ENCODE results near the gene NKX6-2.

The NKX6-2 gene

DNA sequence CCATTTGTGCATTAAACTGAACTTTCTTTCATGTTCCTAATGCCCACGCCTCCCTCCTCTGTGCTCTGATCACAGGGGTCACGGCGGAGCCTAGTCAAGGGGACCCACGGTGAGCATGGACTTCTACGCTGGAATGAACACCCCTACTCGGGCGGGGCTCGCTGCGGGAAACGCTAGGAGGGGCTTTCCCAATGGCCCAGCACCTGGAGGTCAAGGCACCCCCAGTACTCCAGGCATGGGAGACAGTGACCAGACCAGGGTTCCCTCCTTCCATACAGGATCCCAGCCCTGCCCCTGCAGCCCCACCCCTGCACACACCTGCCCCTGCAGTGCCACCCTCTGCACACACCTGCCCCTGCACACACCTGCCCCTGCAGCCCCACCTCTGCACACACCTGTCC is 27.1 kb upstream of the NKX6-2 start:
- no peak for DNase-seq (ENCODE audit: low spot score)

DNA sequence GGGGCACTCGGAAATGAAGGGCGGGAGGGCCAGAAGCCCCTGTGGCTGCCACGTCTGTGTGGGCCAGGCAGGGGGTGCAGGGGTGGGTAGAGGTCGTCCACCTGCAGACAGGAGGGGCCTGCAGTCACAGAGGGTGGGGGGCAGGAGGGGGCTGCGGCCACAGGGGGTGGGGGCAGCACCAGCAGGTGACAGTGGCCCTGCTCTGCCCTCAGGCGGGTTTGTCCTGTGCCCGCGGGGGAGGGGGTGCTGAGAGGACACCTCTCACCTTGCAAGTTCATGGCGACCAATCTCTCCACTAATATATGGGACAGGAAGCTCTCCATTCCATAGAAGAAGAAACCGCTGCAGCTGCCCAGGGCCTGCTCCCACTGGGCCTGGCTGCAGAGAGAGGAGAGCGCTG is 26.6 kb upstream of the NKX6-2 start:
- DNase-seq (ENCODE audit: low spot score): no peak

DNA sequence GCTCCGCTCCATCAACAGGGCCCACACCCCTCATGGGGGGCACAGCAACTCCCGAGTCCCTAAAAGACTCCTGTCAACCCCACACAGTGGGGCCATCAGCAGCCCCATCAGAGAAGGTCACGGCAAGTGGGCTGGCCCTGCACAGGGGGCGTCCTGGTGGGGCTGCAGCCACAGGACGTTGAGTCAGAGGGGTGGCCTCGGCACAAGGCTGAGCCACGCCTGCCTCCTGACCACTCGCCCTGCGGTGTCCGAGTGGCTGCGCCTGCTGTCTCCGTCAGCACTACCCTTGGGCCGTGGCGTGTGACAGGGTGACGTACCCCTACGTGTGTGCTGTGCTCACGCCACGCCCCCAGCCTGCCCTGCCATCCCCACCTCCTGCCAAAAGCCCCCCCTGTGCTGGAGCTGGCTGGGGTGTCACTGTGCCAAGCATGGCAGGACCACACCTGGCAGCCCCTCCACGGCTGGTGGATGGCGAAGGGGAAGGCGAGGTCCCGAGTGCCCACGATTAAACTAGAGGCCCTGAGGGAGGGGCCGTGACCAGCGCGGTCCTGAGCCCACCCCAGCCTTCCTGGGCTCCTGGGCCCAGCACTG is 26.0 kb upstream of the NKX6-2 start:
- no peak for DNase-seq (ENCODE audit: low spot score)

DNA sequence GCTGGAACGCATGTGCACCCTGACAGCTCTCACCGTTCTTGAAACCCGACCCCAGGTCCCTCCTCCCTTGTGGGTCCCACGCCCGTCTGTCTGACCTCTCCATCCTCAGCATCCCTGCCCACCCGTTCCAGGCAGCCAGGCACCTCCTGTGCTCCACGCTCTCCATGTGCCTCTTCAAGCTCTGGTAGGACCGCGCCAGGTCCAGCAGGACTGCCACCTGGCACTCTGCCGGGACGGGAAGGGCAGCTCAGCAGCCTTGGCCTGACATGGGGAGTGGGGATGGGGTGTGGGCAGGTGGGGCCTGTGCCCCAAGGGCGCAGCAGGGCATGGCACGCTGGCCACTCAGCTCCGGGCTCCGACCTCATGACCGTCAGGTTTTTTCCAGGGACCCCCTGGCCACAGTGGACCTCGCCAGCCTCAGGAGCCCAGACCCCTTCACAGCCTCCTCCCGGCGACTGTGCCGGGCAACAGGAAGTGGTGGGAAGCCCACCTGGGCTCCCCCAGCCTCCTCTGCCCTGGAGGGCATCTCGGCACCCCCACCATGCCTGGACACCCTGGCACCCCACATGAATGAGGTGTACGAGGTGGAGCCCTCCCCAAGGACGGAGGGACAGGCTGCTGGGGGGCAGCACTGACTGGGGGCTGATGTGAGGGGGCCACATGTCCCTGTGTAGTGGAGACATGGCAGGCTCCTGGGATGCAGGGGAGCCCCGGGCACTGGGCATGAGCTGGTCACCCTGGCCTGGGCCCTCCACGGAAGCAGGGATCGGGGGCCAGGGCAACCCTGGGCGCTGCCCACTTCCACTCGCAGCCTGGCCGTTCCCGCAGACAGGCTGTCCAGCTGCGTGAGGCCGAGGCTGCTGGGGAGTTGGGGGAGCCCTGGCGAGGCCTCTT is 25.1 kb upstream of the NKX6-2 start:
- no peak for DNase-seq (ENCODE audit: low spot score)

DNA sequence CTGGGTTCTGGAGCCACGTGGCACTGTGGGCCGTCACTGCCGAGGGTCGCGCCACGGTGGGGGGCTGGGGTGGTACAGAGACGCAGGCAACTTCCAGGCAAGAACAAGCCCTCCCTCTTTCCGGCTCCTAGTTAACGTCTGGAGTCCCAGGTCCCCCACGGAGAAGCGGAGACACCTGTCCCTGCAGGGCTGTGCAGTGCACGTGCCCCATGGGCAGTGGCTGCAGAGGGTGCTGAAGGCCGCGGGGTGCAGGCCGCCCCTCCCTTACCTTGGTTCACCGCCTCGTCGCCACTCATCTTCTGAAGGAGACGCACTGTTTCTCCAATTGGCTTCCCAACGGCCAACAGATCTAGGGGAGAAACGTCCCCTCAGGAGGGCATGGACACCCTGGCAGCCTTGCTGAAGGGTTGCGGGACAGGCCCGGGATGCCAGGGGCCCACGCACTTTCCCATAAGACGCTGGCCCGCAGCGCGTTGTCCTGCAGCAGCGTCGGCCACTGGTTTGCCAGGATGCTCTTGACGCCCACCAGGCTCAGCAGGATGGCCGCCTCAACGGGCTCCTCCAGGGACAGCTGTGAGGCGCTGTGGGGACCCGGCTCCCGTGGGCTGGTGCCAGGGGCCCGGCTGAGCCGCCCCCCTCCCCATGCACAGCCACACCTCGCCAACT is 24.3 kb upstream of the NKX6-2 start:
- no peak for DNase-seq (ENCODE audit: low spot score)

DNA sequence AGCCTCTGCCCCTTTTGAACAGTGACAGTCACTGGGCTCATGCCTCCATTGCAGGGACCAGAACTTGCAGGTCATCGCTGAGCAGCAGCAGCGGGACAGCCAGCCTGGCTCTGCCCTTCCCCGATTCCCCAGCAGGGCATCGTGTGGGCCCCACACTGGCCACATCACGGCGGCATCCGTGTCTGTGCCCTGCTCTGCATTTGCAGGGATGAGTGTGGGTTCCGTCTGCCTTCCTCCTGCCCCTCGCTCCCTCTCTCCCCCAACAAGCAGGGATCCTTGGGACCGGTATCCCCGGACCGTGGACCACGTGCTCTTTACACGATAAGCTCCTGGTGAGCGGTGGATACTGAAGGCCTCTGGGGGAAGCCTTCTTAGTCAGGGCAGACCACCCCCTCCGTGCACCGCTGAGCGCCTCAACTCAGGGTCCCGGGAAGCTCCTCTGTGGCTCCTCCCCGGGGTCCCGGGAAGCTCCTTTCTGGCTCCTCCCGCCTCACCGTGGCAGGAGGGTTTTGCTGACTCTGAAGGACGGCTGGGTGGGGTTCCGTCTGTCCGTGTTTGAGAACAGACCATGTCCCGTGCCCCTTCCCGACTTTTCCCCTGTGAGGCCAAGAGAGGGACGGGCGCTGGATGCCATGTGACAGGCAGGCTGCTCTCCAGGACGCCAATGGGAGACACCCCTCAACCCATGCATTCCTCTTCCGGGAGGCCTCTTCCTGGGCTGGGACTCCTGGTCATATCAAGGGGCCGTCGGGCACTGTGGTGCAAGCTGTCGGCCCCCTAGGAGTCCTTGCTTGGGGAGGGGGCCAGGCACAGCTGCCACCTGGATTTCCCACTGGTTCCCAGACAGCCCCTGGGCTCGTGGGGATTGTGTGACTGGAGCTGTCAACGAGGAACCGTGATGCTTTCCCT is 23.5 kb upstream of the NKX6-2 start:
- DNase-seq (ENCODE audit: low spot score): no peak

DNA sequence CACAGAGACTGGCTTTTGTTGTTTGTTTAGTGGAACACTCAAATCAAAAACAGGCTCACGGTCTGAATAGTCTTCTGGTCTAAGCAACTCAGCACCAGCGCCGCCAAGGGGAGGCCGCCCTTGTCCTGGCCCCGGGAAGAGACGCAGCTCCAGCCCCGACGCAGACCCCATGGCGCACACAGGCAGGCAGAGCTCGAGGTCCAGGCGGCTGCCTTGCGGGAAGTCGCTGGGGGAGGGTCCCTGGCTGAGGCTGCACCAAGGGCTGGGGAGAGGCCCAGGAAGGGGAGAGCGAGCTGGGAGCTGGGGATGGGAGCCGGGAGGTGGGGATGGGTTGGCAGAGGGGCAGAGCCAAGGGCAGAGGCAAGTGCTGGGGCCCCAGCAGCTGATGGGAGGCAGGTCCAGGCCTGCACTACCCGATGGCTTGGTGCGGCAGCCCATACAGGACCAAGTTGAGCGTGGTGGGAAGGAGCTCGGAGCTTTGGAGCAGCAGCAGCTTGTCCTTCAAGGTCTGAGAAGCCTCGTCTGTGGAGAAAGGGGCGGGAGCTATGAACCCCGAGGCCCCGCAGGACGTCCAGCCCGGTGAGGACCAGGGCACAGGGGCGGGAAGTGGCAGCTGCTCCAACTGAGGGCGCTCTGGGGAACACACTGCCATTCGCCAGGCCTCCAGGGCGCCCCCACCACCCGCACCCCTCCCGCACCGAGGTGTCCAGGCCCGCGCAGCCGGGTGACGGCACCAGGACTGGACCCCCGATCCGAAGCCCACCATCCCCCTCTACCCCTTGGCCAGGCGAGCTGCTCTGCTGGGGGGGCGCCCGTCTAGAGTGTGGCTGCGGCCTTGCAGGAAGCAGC is 22.7 kb upstream of the NKX6-2 start:
- DNase-seq (ENCODE audit: low spot score): no peak

DNA sequence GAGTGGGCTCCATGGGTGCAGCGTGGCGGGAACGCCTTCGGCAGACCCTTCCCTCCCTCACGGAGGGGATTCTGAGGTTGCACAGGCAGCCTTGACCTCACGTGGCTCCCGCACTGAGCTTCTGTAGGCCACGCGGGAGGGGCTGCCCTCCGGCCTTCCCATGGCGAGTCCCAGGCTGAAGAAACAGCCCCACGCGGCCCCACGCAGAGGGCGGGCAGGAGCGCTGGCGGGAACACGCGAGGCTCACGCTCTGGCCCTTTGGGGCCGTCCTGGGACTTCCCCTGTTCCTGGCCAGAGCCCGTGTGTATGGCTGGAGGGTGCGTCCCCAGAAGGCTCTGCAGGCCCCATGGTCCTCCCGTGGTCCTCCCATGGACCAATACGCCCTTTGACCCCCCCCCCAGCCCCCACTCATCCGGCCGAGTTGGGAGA is 21.7 kb upstream of the NKX6-2 start:
- DNase-seq (ENCODE audit: low spot score): no peak

DNA sequence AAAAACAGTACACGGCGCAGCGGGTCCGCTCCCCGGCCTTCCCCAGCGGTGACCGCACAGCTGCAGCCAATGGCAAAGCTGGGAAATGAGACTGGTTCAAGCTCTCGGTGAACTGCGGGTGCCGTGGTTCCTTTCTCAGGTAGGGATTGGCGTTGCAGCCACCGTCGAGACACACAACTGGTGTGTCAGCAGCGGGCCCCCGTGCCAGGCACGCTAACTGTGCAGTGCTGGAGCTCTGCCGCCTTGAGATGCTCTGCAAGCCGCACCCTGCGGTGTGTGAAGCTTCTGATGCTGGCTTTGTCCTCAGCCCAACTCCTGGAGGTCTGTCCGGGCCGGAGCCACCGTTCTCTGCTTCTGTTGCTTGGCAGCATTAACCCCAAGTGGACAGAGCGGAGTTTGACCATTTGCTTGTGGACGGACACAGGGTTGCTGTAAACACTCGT is 20.6 kb upstream of the NKX6-2 start:
- no peak for DNase-seq (ENCODE audit: low spot score)

DNA sequence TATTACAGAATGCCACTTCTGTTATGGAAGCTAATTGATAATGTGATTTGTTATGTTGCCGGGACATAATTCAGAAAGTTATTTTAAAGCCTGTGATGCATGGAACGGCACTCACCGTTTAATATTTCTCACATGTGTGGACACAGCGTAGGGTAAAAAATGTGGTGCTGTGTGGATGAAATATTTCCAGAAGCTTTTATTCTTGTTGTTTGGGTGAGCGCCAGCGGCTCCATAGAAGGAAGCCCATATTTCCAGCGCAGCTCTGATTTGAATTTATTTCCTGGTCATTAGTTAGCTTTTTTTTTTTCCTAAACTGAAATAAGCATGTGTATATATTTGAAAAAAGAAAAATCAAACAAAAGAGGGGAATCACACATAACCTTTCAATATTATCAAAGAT is 20.2 kb upstream of the NKX6-2 start:
- no peak for DNase-seq (ENCODE audit: low spot score)

DNA sequence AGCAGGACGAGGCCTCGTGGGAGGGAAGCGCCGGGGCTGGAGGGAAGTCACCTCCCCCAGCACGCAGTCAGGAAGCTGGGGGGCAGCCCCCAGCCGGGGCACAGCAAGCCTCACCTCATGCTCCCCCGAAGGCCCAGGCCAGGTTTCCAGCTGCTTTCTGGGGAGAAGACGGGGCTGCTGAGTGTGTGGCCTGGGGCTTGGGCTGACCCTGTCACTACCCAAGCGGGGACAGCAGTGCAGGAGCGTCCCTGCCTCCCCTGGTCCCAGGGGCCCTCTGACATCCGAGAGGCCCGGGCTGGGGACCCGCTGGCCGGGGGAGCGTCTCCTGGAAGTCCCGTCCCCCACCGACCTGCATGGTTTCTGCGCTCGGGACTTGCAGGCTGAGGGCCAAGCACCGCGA is 19.7 kb upstream of the NKX6-2 start:
- DNase-seq (ENCODE audit: low spot score): no peak

DNA sequence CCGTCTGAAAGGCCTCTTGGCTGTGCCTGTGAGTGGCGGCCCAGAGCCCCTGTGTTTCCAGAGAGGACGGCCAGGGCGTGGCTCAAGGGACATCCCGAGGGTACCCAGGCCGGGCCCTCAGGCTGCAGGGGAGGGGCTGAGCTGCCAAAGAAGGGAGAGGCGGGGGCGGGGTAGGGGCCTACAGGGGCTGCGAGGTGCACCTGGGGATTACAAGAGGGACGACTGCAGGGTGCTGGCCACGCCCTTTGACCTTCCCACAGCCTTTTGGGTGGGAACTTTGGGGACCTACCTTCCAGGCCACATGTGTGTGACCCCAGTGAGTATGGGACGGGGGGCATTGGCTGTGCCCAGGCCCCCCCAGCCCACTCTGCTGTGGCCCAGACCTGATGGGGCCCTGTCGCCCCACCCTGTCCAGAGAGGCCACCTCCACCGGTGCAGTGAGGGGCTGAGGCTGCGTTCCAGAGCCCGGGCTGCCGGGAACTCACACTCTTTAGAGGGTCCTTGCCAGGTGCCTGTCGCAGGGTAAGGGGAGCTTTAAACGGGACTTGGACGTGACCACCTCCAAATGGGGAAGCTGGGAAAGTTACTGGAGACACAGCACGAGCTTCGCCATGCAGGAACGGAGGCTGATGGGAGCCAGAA is 19.0 kb upstream of the NKX6-2 start:
- no peak for DNase-seq (ENCODE audit: low spot score)

DNA sequence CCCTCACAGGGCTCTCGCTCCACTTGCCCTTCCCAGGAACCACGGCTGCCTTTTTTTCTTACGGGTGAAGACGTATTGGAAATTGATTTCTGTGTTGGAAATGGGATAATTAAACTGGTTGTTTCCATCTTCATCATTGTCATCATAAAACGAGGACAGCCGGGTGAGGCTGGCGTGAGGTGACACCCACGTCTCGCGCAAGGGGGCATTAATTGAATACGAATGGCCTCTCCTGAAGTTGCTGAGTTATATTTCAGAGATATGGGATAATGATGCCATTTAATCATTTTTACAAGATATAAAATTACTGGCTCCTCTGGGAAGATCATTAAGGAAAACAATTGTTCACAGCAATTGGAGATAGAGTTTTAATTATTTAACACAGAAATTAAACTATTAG is 18.3 kb upstream of the NKX6-2 start:
- DNase-seq (ENCODE audit: low spot score): no peak

DNA sequence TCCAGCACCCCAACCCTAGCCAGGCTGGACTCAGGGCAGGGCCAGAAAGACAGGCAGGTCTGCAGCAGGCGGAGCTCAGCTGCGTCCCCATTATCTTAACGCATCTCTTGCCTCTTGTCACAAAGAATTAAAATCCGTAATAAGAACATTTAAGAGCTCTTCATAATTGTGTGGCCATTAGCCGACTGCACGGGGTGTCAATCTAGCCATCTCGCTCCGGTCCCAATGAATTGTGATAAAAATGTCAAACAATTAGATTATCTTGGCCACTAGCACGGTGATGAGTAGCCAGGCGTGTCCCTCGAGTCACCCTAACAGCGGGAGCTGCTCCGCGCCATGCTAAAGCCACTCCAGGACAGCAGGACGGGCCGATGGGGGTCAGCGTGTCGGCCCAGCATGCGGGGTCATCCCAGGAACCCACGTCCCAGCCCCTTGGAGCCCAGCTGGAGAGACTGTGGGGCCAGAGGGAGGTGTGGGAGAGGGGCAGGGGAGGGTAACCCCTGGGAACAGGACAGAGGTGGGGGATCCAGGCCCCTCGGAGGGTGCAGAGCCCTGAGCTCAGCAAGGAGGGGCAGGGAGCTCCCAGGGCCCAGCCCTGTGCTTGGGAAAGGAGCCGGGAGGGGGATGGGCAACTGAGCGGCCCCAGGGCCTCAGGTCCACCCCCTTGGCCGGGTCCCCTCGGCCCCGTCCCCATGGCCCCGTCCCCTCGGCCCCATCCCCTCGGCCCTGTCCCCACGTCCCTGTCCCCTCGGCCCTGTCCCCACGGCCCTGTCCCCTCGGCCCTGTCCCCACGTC is 17.7 kb upstream of the NKX6-2 start:
- DNase-seq (ENCODE audit: low spot score): no peak

DNA sequence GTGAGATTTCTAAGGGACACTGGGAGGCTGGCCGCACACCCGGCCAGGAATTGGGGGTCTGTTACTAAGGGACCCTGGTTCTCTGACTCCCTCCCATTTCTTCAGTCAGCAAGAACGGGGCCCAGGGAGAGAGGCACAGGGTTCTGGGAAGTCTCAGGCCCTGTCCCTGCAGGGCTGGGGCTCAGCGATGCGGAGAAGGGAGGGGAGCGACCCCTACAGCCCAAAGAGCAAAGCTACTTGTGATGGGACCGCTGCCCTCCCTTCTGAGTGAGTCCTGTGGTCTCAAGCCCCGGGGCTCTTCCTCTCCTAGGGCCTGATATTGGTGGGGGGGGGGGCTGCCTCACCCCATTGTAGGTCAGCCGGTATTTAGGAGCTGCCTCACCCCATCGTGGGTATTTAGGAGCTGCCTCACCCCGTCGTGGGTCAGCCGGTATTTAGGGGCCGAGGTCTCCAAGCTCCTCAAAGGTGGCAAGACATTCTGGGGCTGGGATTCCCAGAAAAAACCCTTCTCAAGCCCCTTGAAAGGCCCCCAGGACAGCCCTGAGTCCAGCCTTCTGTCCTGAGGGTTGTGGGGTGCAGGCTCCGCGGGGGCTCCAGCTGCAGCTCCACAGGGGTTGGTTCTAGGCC is 16.9 kb upstream of the NKX6-2 start:
- no peak for DNase-seq (ENCODE audit: low spot score)

DNA sequence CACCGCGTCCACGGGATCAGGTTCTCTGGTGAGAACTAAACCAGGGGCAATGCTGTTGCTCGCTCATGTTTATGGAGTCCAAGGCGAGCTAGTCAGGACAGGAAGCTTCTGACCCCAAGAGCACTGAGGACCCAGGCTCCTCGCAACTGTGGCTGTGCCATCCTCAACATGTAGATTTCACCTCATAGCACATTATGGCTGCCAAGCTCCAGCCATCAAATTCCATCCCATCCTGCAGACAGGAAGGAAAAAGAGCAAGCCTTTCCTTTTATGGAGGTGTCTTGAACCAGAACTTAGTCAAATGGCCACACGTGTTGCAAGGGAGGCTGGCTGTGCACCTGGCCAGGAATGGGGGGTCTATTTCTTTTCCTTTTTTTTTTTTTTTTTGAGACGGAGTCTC is 16.1 kb upstream of the NKX6-2 start:
- DNase-seq (ENCODE audit: low spot score): no peak

DNA sequence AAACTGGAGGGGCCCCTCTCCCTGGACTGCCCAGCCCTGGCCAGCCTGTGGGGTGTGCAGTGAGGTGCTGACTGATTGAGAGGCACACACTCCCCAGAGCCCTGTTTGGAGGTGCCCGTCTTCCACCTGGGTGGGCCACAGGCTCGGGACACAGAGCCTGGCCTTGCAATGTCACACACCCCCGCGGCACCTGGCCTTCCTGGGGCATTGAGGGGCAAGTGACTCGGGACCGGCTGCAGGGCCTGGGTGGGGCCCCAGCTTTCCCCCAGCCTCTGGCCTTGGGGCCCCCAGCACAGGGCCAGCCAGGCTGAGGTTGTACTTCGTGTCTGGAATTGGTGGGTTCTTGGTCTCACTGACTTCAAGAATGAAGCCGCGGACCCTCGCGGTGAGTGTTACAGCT is 13.9 kb upstream of the NKX6-2 start:
- DNase-seq (ENCODE audit: low spot score): no peak

DNA sequence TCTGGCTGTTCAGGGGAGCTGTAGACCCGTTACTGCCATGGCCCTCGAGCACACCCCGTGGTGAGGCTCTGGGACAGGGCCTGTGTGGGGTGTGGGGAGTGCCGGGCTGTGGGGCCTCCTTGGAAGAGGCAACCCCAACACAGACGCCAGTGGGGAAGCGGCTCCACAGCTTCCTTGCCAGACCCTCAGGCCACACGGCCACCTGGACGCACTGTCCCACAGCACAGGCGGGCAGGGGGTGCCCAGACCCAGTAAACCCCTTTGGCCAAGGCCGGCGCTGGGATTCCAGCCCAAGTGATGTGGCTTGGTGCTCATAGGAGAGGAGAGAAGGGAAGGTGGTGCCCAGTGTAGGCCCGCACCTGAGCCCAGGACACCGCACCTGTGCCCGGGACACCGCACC is 12.9 kb upstream of the NKX6-2 start:
- no peak for DNase-seq (ENCODE audit: low spot score)

DNA sequence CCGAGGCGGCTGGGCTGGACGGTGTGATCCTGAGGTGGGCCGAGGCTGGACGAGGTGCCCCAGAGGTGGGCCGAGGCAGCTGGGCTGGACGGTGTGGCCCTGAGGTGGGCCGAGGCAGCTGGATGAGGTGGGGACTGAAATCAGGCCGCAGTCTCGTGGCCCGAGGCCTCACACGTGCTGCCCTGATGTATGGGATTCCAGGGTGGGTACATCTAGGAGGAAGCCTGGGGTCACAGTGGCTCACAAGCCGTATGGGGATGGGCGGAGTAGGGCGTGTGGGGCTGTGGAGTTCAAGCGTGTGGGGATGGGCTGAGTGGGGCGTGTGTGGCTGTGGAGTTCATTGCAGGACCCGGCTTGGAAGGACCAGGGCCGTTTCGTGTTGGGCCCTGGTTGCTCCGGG is 12.5 kb upstream of the NKX6-2 start:
- no peak for DNase-seq (ENCODE audit: low spot score)
